ENCODE results near the gene INAFM2. TPM values are rescaled to one million over a fixed set of nuclear protein-coding genes. Genes with fewer than 3 reads are reported as not detected.

Gene INAFM2
- total and polyA plus RNA-seq, 9 of the 15 experiments (the other 6 are each of a cell fraction or from before 2014, with no cell fraction given), result 11.8 to 43.1 (median 27.2) TPM

DNA sequence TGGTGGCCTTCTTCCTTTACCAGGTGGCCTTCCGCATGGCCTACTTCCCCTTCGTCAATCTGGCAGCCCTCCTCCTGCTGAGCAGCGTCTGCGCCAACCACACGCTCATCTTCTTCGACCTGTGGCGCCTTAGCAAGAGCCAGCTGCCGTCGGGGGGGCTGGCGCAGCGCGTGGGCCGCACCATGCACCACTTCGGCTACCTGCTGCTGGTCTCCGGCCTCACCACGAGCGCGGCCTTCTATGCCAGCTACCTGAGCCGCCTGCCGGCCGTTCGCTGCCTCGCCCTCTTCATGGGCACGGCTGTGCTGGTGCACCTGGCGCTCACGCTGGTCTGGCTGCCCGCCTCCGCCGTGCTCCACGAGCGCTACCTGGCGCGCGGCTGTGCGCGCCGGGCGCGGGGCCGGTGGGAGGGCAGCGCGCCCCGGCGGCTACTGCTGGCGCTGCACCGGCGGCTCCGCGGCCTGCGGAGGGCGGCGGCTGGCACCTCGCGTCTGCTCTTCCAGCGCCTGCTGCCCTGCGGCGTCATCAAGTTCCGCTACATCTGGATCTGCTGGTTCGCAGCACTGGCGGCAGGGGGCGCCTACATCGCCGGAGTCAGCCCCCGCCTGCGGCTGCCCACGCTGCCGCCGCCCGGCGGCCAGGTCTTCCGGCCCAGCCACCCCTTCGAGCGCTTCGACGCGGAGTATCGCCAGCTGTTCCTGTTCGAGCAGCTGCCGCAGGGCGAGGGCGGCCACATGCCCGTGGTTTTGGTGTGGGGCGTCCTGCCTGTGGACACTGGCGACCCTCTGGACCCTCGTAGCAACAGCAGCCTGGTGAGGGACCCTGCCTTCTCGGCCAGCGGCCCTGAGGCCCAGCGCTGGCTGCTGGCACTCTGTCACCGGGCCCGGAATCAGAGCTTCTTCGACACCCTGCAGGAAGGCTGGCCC, 44.5 kb downstream of the INAFM2 start (continued):
- TF ChIP-seq ZFP30 (CRISPR knock-in tag; IDR thresholded peaks at IDR 0.05; ENCODE audit: borderline replicate concordance), result no peak
- TF ChIP-seq NFATC3 (IDR thresholded peaks at IDR 0.05), result no peak
- 0 out of 2 replicates have a peak, but pooled peaks have one; percentile 45 for TF ChIP-seq NR1H2 (CRISPR knock-in tag; IDR thresholded peaks at IDR 0.05)
- TF ChIP-seq ATF2 (CRISPR knock-in tag; IDR thresholded peaks at IDR 0.05), result 0 out of 2 replicates have a peak, but pooled peaks have one; percentile 21
- no peak for TF ChIP-seq POLR2H (tag; IDR thresholded peaks at IDR 0.05; ENCODE audit: low read depth)
- TF ChIP-seq ZNF445 (CRISPR knock-in tag; IDR thresholded peaks at IDR 0.05; ENCODE audit: low read depth), result no peak
- no peak for TF ChIP-seq TRIM28 (IDR thresholded peaks at IDR 0.05)
- TF ChIP-seq ZNF175 (CRISPR knock-in tag; IDR thresholded peaks at IDR 0.05; ENCODE audit: low read depth), result no peak
- TF ChIP-seq NCOA4 (IDR thresholded peaks at IDR 0.05; ENCODE audit: partially characterized antibody), result no peak
- peak; percentile 77 to 80 for TF ChIP-seq NRF1 (conservative IDR thresholded peaks at IDR 0.05 in 1 of 2, IDR thresholded peaks at IDR 0.05 in 1 of 2)
- TF ChIP-seq CREM (IDR thresholded peaks at IDR 0.05; ENCODE audit: low read depth), result peak; percentile 93
- no peak for TF ChIP-seq HLTF (IDR thresholded peaks at IDR 0.05)
- TF ChIP-seq ZNF717 (CRISPR knock-in tag; IDR thresholded peaks at IDR 0.05), result no peak
- TF ChIP-seq POU5F1 (IDR thresholded peaks at IDR 0.05; ENCODE audit: borderline replicate concordance, low read depth, low read length, partially characterized antibody), result no peak
- no peak for TF ChIP-seq PRDM10 (IDR thresholded peaks at IDR 0.05; ENCODE audit: partially characterized antibody)
- TF ChIP-seq, protein P1, sequence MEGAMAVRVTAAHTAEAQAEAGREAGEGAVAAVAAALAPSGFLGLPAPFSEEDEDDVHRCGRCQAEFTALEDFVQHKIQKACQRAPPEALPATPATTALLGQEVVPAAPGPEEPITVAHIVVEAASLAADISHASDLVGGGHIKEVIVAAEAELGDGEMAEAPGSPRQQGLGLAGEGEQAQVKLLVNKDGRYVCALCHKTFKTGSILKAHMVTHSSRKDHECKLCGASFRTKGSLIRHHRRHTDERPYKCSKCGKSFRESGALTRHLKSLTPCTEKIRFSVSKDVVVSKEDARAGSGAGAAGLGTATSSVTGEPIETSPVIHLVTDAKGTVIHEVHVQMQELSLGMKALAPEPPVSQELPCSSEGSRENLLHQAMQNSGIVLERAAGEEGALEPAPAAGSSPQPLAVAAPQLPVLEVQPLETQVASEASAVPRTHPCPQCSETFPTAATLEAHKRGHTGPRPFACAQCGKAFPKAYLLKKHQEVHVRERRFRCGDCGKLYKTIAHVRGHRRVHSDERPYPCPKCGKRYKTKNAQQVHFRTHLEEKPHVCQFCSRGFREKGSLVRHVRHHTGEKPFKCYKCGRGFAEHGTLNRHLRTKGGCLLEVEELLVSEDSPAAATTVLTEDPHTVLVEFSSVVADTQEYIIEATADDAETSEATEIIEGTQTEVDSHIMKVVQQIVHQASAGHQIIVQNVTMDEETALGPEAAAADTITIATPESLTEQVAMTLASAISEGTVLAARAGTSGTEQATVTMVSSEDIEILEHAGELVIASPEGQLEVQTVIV (CRISPR knock-in tag; IDR thresholded peaks at IDR 0.05; ENCODE audit: borderline replicate concordance), result no peak
- TF ChIP-seq E2F6 (IDR thresholded peaks at IDR 0.05; ENCODE audit: borderline replicate concordance in 1 of 2, extremely low read depth in 1 of 2, insufficient read depth in 1 of 2, insufficient read length in 1 of 2, low read depth in 1 of 2, low read length in 1 of 2, poor library complexity in 1 of 2, severe bottlenecking in 1 of 2), result peak; percentile 96 to 98
- no peak for TF ChIP-seq SMARCA5 (IDR thresholded peaks at IDR 0.05)
- no peak for TF ChIP-seq LARP7 (IDR thresholded peaks at IDR 0.05)

All from K562 (cell line).